K562 treated with DMSO at 1 percent for 4 hours (cell line): ENCODE data around the gene SMIM35. TPM values are rescaled to one million over a fixed set of nuclear protein-coding genes. Genes with fewer than 3 reads are reported as not detected.

Source experiments
- total RNA-seq: library from RNA; unstranded; fragments of 300-600 nt; gene quantifications from 2 replicates; pipeline ENCODE4 v1.2.3, GENCODE V29; 2022; ENCODE audit not compliant: insufficient read depth

The SMIM35 gene
- total RNA-seq: 0.22 TPM in 1 of 2 replicates, not detected in the other

DNA sequence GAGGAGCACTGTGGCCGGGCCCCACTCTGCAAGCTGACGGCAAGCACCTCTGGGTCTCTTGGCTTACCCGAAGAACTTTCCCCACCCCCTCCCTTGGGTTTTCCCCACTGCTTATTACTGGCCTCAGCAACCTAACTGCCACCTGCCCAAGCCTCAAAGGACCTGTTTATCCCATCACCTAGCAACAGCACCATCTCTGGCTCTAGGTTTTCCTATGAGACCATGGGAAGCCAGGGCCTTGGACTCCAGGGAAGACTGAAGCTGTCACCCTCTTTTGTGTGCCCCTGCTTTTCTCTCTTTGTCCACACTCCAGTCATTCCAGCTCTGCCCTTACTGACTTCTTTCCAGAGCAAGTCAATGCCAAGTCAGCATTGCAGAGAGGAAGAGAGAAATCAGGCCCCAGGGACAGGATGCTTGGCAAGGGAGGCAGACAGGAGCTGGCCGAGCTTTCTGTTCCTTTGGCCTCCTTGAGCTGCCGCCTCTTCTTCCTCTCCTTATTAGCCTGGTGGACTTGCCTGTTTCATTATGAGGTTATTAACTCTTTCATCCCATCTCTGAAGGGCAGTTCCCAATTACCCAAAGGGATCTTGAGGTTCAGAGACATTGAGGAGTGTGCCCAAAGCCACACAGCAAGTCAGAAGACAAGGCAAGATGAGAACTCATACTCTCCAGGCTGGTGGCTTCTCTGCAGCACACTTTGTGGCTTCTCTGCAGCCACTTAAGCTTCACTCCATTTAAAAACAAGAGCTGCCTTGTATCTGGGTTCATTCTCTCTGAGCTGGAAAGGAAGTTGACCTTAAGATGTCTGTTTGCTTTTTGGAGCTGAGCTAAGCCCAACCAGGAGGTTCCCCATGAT lies at the start of gene SMIM35:
SMIM35 (minus strand) TSS at position 51 of the 856 bp plus-strand sequence. CDS start 206 bp downstream, outside the sequence.

DNA sequence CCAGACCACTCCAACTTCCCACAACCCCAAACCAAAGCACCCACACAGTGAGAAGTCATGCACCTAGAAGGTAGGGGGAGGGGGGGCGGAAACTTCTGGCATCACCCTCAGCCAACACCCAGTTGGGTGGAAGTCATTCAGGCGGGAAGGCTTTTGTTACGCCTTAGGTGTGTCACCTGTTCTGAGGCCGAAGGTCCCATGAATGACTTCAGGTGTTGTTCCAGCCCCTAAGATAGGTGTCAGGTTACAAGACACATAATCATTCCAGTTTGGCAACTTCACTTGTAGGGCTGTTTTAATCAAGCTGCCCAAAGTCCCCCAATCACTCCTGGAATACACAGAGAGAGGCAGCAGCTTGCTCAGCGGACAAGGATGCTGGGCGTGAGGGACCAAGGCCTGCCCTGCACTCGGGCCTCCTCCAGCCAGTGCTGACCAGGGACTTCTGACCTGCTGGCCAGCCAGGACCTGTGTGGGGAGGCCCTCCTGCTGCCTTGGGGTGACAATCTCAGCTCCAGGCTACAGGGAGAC lies 9.9 kb downstream of the SMIM35 start, which contains the start of gene TMPRSS4:
TMPRSS4 (plus strand) TSS at position 325 of the 528 bp plus-strand sequence. CDS start 225 bp downstream, outside the sequence.

DNA sequence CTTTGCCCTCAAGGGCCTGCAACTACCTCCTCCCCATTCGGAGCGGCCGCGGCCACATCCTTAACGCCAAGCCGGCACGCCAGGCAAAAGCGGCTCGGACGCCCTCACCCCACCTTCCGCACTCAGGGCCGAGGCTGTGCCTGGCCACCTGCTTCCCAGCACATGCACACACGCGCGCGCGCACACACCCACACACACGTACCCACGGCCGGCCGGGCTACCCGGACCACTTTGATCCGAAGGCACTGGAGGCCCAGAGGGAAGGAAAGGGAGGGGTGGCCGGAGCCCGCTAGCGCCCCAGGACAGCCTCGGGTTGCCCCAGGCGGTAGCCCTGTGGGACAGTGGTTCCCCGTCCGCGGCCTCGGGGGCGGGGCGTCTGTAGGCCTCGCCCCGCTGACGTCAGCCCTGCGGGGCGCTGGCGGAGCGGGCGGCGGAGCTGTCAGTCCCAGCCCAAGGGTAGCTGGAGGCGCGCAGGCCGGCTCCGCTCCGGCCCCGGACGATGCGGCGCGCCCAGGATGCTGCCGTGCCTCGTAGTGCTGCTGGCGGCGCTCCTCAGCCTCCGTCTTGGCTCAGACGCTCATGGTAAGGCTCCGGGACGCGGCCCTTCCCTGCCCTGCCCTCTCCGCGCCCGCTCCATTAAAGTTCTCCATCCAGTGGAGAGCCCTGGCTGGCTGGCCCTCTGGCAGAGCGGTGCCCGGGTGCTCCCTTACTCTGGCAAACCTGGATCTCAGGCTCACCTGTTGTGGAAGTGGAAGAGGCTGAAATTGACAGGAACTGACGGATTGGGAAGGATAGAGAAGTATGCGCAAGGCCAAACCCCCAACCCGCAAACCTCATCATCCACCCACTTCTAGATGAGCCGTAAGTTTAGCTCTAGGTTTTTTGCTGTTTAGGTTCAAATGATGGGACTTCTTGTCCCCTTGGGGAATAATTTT lies 100.5 kb downstream of the SMIM35 start, which contains the start of gene IL10RA:
IL10RA (plus strand) TSS at position 442 of the 935 bp plus-strand sequence; CDS start at position 516, 74 bp downstream.

Other genes with a start within 250 kb of the SMIM35 start
- gene FXYD6, start 210.3 kb downstream of the SMIM35 start, total RNA-seq: not detected in 2 replicates
- 1.8 TPM in 1 of 2 replicates, not detected in the other for gene TMPRSS13, start 157.6 kb downstream of the SMIM35 start, total RNA-seq
- 12.6 and 15.3 TPM in 2 replicates for gene IL10RA, start 100.6 kb downstream of the SMIM35 start, total RNA-seq
- gene TMPRSS4, start 9.9 kb downstream of the SMIM35 start, total RNA-seq: 7.5 and 17.5 TPM in 2 replicates
- not detected in 2 replicates for gene SCN4B, start 65.9 kb upstream of the SMIM35 start, total RNA-seq
- gene SCN2B, start 89.7 kb upstream of the SMIM35 start, total RNA-seq: not detected in 2 replicates
- gene JAML, start 138.0 kb upstream of the SMIM35 start, total RNA-seq: 0.61 TPM in 1 of 2 replicates, not detected in the other
- gene MPZL3, start 165.4 kb upstream of the SMIM35 start, total RNA-seq: 0.88 and 1.9 TPM in 2 replicates
- gene MPZL2, start 177.3 kb upstream of the SMIM35 start, total RNA-seq: not detected in 2 replicates
- gene CD3E, start 217.8 kb upstream of the SMIM35 start, total RNA-seq: 0.57 TPM in 1 of 2 replicates, not detected in the other